ENCODE data around the gene PPP4C. TPM values are rescaled to one million over a fixed set of nuclear protein-coding genes. Genes with fewer than 3 reads are reported as not detected.
"Not testable (repeated sequence)": the region's sequence is repeated elsewhere in the genome, so short reads cannot be mapped to it uniquely, and the experiment has no call there.

PPP4C gene
- total RNA-seq, 1 experiment from 2014 or later: 165 TPM

- ChIA-PET RAD21 (ENCODE audit: low non-redundant PET in 1 of 2, low total read pairs in 2 of 2, uncharacterized antibody in 2 of 2, unreplicated experiment in 2 of 2) (interaction anchor here in 1 of 2 experiments (0.6 kb wide), 1 partner anchor 212 kb away, joined by 3 read pairs; no protein-coding TSS in a partner anchor), CTCF (interaction anchor here (2.7 kb wide), 1 partner anchor 8 kb away, joined by 13 read pairs; no protein-coding TSS in a partner anchor), POLR2A (no interaction called here)
- H3K36me3 ChIP-seq (ENCODE audit: control insufficient read depth in 1 of 2, insufficient read depth in 2 of 2, low read length in 2 of 2): no peaks in the 10 kb centered on the region
- H3K9me3 ChIP-seq (ENCODE audit: control insufficient read depth in 1 of 2, insufficient read depth in 1 of 2, low read depth in 1 of 2, low read length in 2 of 2): no peaks in the 10 kb centered on the region
- no peaks in the 10 kb centered on the region for H3K79me2 ChIP-seq (ENCODE audit: insufficient read depth, low read length)
- intact Hi-C loops (cut with micrococcal nuclease): no loop called here
- H3K4me1 ChIP-seq (ENCODE audit: control insufficient read depth in 1 of 2, insufficient read depth in 2 of 2, low read length in 2 of 2): no peaks in the 10 kb centered on the region; a peak in 1 of 4 replicates
- ATAC-seq: no peak
- no peaks in the 10 kb centered on the region for H4K20me1 ChIP-seq (ENCODE audit: insufficient read depth)
- no peak overlapping the region for H3K4me3 ChIP-seq (replicated peaks in 1 of 2; ENCODE audit: low read depth in 1 of 2, low read length in 2 of 2)
- no peak overlapping the region for H3K4me2 ChIP-seq (ENCODE audit: low read length)
- DNase-seq (ENCODE audit: low read depth, low spot score): no peak
- H3K27ac ChIP-seq (ENCODE audit: low read depth, low read length): no peak overlapping the region
- no peaks in the 10 kb centered on the region for H3K9me2 ChIP-seq (ENCODE audit: insufficient read depth)
- no peak overlapping the region for H3K9ac ChIP-seq (ENCODE audit: low read length)
- no peak overlapping the region for H2AFZ ChIP-seq (ENCODE audit: low read depth, low read length, poor library complexity, severe bottlenecking)
- BruUV-seq (replicated peaks): no TSS peak
- TF ChIP-seq YY1 (IDR thresholded peaks at IDR 0.05; ENCODE audit: extremely low read depth, insufficient replicate concordance, low read depth, low read length): no peak
- no peak for TF ChIP-seq ELF1 (IDR thresholded peaks at IDR 0.05; ENCODE audit: borderline replicate concordance, low read depth)
- TF ChIP-seq POLR2A (IDR thresholded peaks at IDR 0.05; ENCODE audit: borderline replicate concordance, extremely low read depth, insufficient read depth, insufficient read length): no peak
- TF ChIP-seq SP1 (IDR thresholded peaks at IDR 0.05; ENCODE audit: low read depth): no peak
- no peaks in the 10 kb centered on the region for H3K27me3 ChIP-seq (ENCODE audit: insufficient read depth, low read length)
Observed at GRCh38 chr16:30040221-30040620, 35.6 kb upstream of the PPP4C start.

DNA sequence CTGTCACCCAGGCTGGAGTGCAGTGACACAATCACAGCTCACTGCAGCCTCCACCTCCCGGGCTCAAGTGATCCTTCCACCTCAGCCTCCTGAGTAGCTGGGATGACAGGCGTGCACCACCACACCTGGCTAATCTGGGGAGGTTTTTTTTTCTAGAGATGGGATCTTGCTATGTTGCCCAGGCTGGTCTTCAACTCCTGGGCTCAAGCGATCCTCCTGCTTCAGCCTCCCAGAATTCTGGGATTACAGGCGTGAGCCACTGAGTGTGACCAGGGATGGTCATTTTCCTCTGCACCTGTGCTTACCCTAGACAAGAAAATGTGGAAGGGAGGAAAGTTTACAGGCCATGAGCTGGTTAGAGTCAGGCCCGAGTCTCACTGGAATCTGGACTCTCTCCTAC lies 35.1 kb upstream of the PPP4C start:
- H3K4me3 ChIP-seq (replicated peaks in 1 of 2; ENCODE audit: low read depth in 1 of 2, low read length in 2 of 2); H3K79me2 ChIP-seq (ENCODE audit: insufficient read depth, low read length); H3K9me3 ChIP-seq (ENCODE audit: control insufficient read depth in 1 of 2, insufficient read depth in 1 of 2, low read depth in 1 of 2, low read length in 2 of 2); H3K27ac ChIP-seq (ENCODE audit: low read depth, low read length); H3K4me2 ChIP-seq (ENCODE audit: low read length); H3K27me3 ChIP-seq (ENCODE audit: insufficient read depth, low read length); intact Hi-C loops (cut with micrococcal nuclease); DNase-seq (ENCODE audit: low read depth, low spot score); H3K9me2 ChIP-seq (ENCODE audit: insufficient read depth); H4K20me1 ChIP-seq (ENCODE audit: insufficient read depth); ATAC-seq; H3K36me3 ChIP-seq (ENCODE audit: control insufficient read depth in 1 of 2, insufficient read depth in 2 of 2, low read length in 2 of 2); RAD21 ChIA-PET (ENCODE audit: low non-redundant PET in 1 of 2, low total read pairs in 2 of 2, uncharacterized antibody in 2 of 2, unreplicated experiment in 2 of 2); H2AFZ ChIP-seq (ENCODE audit: low read depth, low read length, poor library complexity, severe bottlenecking); H3K9ac ChIP-seq (ENCODE audit: low read length); POLR2A ChIA-PET; H3K4me1 ChIP-seq (ENCODE audit: control insufficient read depth in 1 of 2, insufficient read depth in 2 of 2, low read length in 2 of 2); BruUV-seq (replicated peaks): not testable (repeated sequence)
- CTCF ChIA-PET: interaction anchor here (0.8 to 2.7 kb wide), 3 partner anchors 9 to 52 kb away, joined by 3 to 13 read pairs (median 3); no protein-coding TSS in a partner anchor
